Osteoblast (primary cell): ENCODE measurements around the gene KLK15. TPM values are rescaled to one million over a fixed set of nuclear protein-coding genes. Genes with fewer than 3 reads are reported as not detected.

ENCODE experiments used
- DNase-seq: peaks from one replicate; pipeline ENCODE4 v3.0.0; 2011; ENCODE audit warnings: low spot score, mixed read lengths; ENCODE audit not compliant: insufficient read length; ENCODE audit errors: missing footprints
- H2AFZ ChIP-seq: 2 replicates; pipeline ENCODE4 v1.6.0; 2011; ENCODE audit warnings: mild to moderate bottlenecking, low read length
- H3K27ac ChIP-seq: 2 replicates; pipeline ENCODE4 v1.5.1; 2011; ENCODE audit warnings: mild to moderate bottlenecking, low read depth, low read length, moderate library complexity
- H3K27me3 ChIP-seq: 2 replicates; pipeline ENCODE4 v1.6.0; 2012; ENCODE audit warnings: mild to moderate bottlenecking, control low read depth, inconsistent platforms, low read length, moderate library complexity; ENCODE audit not compliant: insufficient read depth
- H3K36me3 ChIP-seq: 2 replicates; pipeline ENCODE4 v1.5.1; 2011; ENCODE audit warnings: mild to moderate bottlenecking, low read length, control low read depth, moderate library complexity; ENCODE audit not compliant: insufficient read depth
- H3K4me1 ChIP-seq: 2 replicates; pipeline ENCODE4 v1.5.1; 2011; ENCODE audit warnings: mild to moderate bottlenecking, low read length, control low read depth, moderate library complexity; ENCODE audit not compliant: insufficient read depth
- H3K4me2 ChIP-seq: 2 replicates; pipeline ENCODE4 v1.6.0; 2011; ENCODE audit warnings: mild to moderate bottlenecking, low read length; ENCODE audit not compliant: insufficient read depth
- H3K4me3 ChIP-seq: fragments of 200-600 bp; sonication (generic); 3 replicates; pipeline ENCODE4 v1.5.1; 2012; ENCODE audit warnings: mild to moderate bottlenecking, low read length, inconsistent platforms; ENCODE audit not compliant: insufficient read depth
- H3K79me2 ChIP-seq: 2 replicates; pipeline ENCODE4 v1.6.0; 2012; ENCODE audit warnings: mild to moderate bottlenecking, low read length, control low read depth, inconsistent platforms; ENCODE audit not compliant: insufficient read depth
- H3K9me3 ChIP-seq: 2 replicates; pipeline ENCODE4 v1.5.1; 2011; ENCODE audit warnings: low read depth, low read length, control low read depth
- H4K20me1 ChIP-seq: 2 replicates; pipeline ENCODE4 v1.6.0; 2012; ENCODE audit warnings: mild to moderate bottlenecking, low read length, control low read depth; ENCODE audit not compliant: insufficient read depth
- total RNA-seq: library from RNA; depleted of rRNA; stranded (reverse); fragments of >200 nt; gene quantifications from 2 replicates; pipeline ENCODE4 v1.2.3, GENCODE V29; 2012
- TF ChIP-seq, protein P1 (sequence below): IDR thresholded peaks from 2 replicates; pipeline ENCODE4 v1.5.1; 2011; ENCODE audit warnings: mild to moderate bottlenecking, low read depth, low read length, moderate library complexity; ENCODE audit errors: extremely low read depth

The KLK15 gene
- total RNA-seq, 1 donor = not detected

- Histone ChIP-seq H3K27me3 (peaks cover 27% of the 10 kb centered on the region), H3K4me1 (no peaks in the 10 kb centered on the region), H3K4me2 (no peak within 1 kb of the TSS), H4K20me1 (no peaks in the 10 kb centered on the region), H3K9me3 (no peaks in the 10 kb centered on the region), H3K36me3 (no peaks in the 10 kb centered on the region), H3K4me3 (no peak within 1 kb of the TSS), H3K27ac (no peak within 1 kb of the TSS), H3K79me2 (no peaks in the 10 kb centered on the region), H2AFZ (no peak within 1 kb of the TSS)
- TF ChIP-seq, protein P1, sequence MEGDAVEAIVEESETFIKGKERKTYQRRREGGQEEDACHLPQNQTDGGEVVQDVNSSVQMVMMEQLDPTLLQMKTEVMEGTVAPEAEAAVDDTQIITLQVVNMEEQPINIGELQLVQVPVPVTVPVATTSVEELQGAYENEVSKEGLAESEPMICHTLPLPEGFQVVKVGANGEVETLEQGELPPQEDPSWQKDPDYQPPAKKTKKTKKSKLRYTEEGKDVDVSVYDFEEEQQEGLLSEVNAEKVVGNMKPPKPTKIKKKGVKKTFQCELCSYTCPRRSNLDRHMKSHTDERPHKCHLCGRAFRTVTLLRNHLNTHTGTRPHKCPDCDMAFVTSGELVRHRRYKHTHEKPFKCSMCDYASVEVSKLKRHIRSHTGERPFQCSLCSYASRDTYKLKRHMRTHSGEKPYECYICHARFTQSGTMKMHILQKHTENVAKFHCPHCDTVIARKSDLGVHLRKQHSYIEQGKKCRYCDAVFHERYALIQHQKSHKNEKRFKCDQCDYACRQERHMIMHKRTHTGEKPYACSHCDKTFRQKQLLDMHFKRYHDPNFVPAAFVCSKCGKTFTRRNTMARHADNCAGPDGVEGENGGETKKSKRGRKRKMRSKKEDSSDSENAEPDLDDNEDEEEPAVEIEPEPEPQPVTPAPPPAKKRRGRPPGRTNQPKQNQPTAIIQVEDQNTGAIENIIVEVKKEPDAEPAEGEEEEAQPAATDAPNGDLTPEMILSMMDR = no peak
- peak; percentile 75 for DNase-seq
Observed at GRCh38 chr19:50823389-50824042, 9.9 kb downstream of the KLK15 start, which contains the start of gene KLK1. TSS of gene KLK1 (minus strand) at chr19:50823787. CDS start at chr19:50823748, 39 bp downstream.

DNA sequence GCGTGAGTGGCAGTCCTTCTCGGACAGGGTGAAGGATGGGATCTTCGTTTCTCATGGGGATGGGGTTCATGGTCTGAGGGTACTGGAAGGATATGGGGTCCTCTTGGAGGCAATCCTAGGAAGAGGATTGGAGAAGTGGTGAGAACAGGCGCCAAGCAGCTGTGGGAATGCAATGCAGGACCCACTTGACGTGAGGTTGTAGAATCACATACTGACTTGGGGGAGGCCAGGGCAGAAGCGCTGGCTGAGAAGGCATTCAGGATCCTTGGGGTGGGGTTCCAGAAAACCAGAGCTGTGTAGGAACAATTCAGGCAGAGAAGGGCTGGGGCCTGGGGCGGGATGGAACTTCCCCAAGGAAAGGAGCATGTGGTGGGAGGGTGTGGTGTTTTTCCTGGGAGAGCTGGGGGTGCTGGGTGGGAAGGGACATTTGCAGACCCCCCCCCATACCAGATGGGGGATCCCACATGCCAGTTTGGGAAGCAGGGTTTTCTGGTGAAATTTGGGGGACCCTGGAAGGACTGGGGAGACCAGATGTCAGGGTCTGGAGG, 10.6 kb downstream of the KLK15 start:
- Histone ChIP-seq H2AFZ (no peak overlapping the region), H3K36me3 (no peaks in the 10 kb centered on the region), H3K9me3 (no peaks in the 10 kb centered on the region), H3K4me2 (no peak overlapping the region), H3K27me3 (peaks cover 28% of the 10 kb centered on the region), H3K4me1 (no peaks in the 10 kb centered on the region), H4K20me1 (no peaks in the 10 kb centered on the region), H3K79me2 (no peaks in the 10 kb centered on the region), H3K4me3 (no peak overlapping the region), H3K27ac (no peak overlapping the region)
- TF ChIP-seq, protein P1 = no peak
- DNase-seq = peak; percentile 65

DNA sequence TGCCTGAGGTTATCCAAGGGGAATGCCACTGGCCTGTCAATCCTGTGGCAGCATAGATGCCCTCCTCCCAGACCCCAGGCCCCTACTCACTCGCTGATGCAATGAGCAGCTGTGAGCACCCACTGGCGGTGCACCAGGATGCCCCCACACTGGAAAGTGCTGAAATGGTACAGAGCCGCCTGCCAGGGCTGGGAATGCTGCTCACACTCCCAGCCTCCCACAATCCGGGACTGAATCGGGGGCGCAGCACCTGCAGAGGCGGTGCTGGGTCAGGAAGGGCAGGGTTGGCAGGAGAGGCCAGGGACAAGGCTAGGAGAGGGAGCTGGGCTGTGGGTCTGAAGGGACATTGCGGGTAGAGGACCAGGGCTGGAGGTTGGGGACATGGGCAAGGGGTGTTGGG, 11.8 kb downstream of the KLK15 start:
- no peaks in the 10 kb centered on the region for H3K79me2 ChIP-seq
- H3K4me1 ChIP-seq = no peaks in the 10 kb centered on the region
- no peaks in the 10 kb centered on the region for H4K20me1 ChIP-seq
- H3K27ac ChIP-seq = no peak overlapping the region
- H3K4me2 ChIP-seq = no peak overlapping the region
- TF ChIP-seq, protein P1 = no peak
- H2AFZ ChIP-seq = no peak overlapping the region
- peak; percentile 66 for DNase-seq
- H3K36me3 ChIP-seq = no peaks in the 10 kb centered on the region
- H3K4me3 ChIP-seq = no peak overlapping the region
- H3K27me3 ChIP-seq = peaks cover 28% of the 10 kb centered on the region
- H3K9me3 ChIP-seq = no peaks in the 10 kb centered on the region

DNA sequence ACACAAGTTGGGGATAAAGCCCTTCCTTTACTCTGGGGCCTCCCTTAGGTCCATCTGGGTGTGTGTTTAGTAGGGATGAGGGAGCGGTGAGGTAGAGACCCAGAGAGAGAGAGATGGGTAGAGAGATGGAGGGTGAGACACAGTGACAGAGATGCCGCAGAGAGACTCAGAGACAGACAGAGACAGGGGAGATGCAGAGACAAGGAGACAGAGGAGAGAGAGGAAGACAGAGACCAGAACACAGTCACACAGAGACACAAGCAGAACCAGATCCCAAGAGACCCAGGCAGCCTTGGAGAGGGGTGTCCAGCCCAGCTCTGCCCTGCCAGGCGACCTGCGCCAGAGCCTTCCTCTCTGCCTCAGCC, 12.1 kb downstream of the KLK15 start:
- TF ChIP-seq, protein P1 = no peak
- no peak for DNase-seq
- H4K20me1 ChIP-seq = no peaks in the 10 kb centered on the region
- H3K27me3 ChIP-seq = peaks cover 28% of the 10 kb centered on the region
- H3K4me1 ChIP-seq = no peaks in the 10 kb centered on the region
- no peak overlapping the region for H3K4me3 ChIP-seq
- H2AFZ ChIP-seq = no peak overlapping the region
- no peak overlapping the region for H3K4me2 ChIP-seq
- no peaks in the 10 kb centered on the region for H3K9me3 ChIP-seq
- no peaks in the 10 kb centered on the region for H3K36me3 ChIP-seq
- H3K79me2 ChIP-seq = no peaks in the 10 kb centered on the region
- H3K27ac ChIP-seq = no peak overlapping the region
